ENCODE results near the gene COL18A1.
"Not testable (repeated sequence)": the region's sequence is repeated elsewhere in the genome, so short reads cannot be mapped to it uniquely, and the experiment has no call there.

Gene COL18A1

GRCh38 chr21:45427331-45428271 lies 22.6 kb downstream of the COL18A1 start:
- no peak for DNase-seq (ENCODE audit: low read depth in 2 of 2)

GRCh38 chr21:45428534-45428933 lies 23.6 kb downstream of the COL18A1 start:
- DNase-seq (ENCODE audit: low read depth in 2 of 2): no peak

- DNase-seq (ENCODE audit: low read depth in 2 of 2): no peak
Measured at GRCh38 chr21:45429221-45430175, 24.5 kb downstream of the COL18A1 start.

- no peak for DNase-seq (ENCODE audit: low read depth in 2 of 2)
Measured at GRCh38 chr21:45430521-45431501, 25.8 kb downstream of the COL18A1 start.

- DNase-seq (ENCODE audit: low read depth in 2 of 2): no peak
Measured at GRCh38 chr21:45431781-45432572, 27.0 kb downstream of the COL18A1 start.

GRCh38 chr21:45432575-45433255 lies 27.8 kb downstream of the COL18A1 start:
- DNase-seq (ENCODE audit: low read depth in 2 of 2): no peak

GRCh38 chr21:45433301-45433700 lies 28.3 kb downstream of the COL18A1 start:
- DNase-seq (ENCODE audit: low read depth in 2 of 2): no peak

DNA sequence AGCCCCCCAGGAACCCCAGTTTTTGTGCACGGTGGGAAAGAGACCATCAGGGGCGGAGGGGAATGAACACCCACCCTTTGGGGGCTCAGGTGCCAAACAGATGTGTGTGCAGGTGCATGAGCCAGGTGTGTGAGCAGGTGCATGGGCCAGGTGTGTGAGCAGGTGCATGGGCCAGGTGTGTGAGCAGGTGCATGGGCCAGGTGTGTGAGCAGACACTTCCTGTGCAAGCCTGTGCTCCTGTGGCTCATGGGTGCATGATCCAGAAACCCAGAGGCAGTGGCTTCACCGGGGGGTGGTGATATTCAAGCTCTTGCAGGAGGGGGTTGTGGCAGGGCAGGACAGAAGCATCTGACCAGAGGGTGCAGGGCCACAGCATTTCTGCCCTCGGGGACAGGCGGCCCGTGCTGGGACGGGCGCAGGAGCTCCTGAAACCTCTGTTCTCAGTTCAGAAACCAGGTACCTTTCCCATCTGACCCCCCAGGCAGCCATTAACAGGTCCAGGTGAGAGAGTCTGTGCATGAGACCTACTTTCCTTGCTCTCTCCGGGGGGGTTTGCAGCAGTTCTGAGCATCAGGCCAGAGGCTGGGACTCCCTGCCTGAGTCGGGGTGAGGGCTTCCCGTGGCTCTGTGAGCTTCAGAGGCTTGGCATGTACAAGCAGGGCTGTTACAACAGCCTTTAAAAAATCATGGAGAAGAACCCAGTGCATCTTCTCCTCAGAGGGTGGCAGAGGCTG lies 29.1 kb downstream of the COL18A1 start:
- no peak for DNase-seq (ENCODE audit: low read depth in 2 of 2)

DNA sequence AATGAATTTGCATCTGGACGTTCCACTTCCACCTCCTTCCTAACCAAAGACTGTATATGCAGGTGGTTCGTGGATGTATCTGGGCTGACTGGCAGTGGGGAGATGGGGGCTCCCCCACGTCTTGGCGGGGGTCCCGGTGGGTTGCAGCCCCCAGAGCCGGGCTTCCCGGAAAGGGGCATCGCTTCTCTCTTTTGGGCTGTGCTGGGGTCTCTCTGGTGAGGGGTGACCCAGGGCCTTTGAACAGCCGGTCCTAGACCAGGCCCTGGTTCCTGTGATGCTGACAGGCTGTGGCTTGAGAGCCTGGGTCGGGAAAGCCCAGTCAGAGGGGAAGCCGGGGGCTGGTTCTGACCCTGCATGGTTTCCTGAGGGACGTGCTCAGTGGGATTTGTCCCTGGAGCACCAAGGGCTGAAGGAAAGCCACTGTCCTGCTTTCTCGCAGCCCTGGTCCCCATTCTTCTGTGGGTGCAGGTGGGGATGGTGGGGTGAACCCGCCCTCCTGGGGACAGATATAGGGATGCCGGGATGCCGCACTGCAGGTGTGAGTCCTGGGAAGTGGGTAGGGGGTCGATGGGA lies 29.8 kb downstream of the COL18A1 start:
- DNase-seq (ENCODE audit: low read depth in 2 of 2): no peak

GRCh38 chr21:45435405-45435981 lies 30.5 kb downstream of the COL18A1 start:
- DNase-seq (ENCODE audit: low read depth in 2 of 2): no peak

- no peak for DNase-seq (ENCODE audit: low read depth in 2 of 2)
Measured at GRCh38 chr21:45436351-45437065, 31.5 kb downstream of the COL18A1 start.

DNA sequence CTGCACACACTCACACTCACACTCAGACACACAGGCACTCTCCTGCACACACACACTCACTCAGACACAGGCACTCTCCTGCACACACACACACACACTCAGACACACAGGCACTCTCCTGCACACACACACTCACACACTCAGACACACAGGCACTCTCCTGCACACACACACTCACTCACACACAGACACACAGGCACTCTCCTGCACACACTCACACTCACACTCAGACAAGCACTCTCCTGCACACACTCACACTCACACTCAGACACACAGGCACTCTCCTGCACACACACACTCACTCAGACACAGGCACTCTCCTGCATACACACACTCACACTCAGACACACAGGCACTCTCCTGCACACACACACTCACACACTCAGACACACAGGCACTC lies 32.9 kb downstream of the COL18A1 start:
- not testable (repeated sequence) for DNase-seq (ENCODE audit: low read depth in 2 of 2)

DNA sequence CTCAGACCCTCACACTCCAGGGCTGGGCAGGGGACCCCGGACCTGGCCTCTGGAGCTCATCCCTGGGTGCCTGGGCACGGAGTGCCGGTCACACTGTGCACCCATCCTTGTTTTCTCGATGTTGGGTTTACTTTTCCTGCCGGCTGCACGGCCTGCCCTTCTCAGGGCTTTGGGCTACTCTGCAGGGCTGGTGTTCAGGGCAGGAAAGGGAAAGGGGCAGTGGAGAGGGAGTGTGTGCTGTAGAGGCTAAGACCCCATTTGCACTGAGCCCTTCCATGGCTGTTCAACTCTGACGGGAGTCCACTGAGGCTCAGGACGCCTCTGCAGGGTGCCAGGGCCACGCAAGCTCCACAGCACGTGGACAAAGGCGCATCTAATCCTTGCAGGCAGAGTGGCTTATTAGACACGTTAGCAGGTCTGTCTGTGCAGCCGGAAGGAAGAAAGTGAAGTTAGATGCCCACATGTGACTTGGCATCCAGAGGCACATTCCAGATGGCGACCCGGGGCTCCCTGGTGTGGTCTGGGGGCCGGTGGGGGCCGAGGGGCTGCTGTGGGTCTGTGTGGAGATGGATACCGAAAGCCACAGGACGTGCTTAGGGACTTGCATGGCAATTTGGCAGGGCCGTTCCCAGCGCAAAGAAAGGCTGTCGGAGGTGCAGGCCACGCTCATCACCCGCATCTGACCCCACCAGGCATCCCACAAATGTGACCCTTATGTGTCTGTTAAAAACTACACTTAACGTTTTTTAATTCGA lies 33.6 kb downstream of the COL18A1 start:
- no peak for DNase-seq (ENCODE audit: low read depth in 2 of 2)

- peak; percentile 71 to 78 for DNase-seq (ENCODE audit: low read depth in 2 of 2)
Measured at GRCh38 chr21:45439161-45439872, 34.4 kb downstream of the COL18A1 start.

DNA sequence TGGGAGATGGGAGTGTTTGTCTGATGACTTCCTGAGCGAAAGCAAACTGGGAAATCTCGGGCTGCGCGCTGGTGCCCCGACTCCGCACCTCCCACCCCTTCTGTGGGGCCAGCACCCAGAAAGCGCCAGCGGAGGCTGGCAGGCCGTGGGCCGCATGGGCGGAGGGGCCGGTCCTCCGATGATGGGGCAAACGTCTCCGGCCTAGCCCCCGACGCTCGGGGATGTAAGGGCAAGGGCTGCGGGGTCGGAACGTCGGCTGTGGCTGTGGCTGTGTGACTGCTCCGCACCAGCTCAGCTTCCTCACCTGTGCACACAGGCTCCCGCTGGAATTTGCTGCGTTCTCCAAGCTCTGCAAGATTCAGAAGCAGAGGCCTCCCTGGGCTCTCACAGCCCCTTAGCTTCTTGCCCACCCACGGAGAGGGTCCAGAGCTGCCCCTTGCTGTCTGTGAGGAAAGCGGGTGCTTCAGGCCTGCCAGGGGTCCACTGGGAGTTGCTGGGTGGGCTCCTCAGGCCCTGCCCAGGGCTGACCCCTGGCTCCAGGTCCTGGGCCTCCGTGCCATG lies 35.0 kb downstream of the COL18A1 start:
- DNase-seq (ENCODE audit: low read depth in 2 of 2): no peak

All from stimulated activated CD8-positive, alpha-beta memory T cell treated with anti-CD3 and anti-CD28 coated beads, Interleukin-7, amount 100 ng/mL, for 1 hour (primary cell).